GM18868 (cell line): ENCODE data around the gene VAPB.

Experiments used
- ATAC-seq: cut with Tn5 transposase; IDR thresholded peaks from one replicate; pipeline ENCODE4 v1.9.1; 2021; ENCODE audit warnings: mild to moderate bottlenecking, moderate library complexity; ENCODE audit not compliant: unreplicated experiment

Gene VAPB

DNA sequence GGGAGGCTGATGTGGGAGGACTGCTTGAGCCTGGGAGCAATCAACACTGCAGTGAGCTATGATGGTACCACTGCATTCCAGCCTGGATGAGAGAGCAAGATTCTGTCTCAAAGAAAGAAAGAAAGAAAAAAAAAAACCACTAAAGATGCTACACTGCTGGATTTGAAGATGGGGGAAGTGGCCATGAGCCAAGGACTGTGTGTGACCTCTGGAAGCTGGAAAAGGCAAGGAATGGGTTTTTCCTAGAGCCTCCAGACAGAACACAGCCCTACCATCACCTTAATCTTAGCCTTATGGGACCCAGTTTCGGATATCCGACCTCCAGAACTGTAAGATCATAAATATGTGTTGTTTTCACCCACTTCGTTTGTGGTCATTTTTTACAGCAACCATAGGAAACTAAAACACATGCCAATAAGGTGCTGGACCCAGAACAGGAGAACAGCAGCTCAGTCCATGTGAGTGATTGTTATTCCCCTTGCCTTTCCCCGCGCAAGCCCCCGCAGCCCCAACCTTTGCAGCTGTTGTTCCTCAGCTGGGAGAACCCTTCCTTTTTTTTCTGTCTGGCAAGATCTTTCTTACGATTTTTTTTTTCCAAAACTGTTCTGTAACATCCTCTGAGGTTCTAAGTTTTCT is 11.1 kb upstream of the VAPB start:
- ATAC-seq = no peak

GRCh38 chr20:58378704-58379103 is 10.3 kb upstream of the VAPB start:
- ATAC-seq = no peak

DNA sequence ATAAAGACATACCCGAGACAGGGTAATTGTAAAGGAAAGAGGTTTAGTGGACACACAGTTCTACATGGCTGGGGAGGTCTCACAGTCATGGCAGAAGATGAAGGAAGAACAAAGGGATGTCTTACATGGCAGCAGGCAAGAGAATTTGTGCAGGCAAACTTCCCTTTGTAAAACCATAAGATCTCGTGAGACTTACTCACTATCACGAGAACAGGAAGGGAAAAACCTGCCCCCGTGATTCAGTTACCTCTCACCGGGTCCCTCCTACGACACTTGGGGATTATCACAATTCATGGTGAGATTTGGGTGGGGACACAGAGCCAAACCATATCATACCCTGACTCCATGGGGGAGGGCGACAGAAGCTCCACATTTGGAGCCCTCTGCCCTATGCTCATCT is 7.4 kb upstream of the VAPB start:
- no peak for ATAC-seq

GRCh38 chr20:58382096-58382495 is 6.9 kb upstream of the VAPB start:
- no peak for ATAC-seq

- no peak for ATAC-seq
These were observed 4.2 kb upstream of the VAPB start for GRCh38 chr20:58384821-58385220.

GRCh38 chr20:58388028-58388601 is 914 bp upstream of the VAPB start:
- ATAC-seq = no peak

- peak; percentile 21 for ATAC-seq
These were observed 417 bp downstream of the VAPB start for GRCh38 chr20:58389324-58389967.

DNA sequence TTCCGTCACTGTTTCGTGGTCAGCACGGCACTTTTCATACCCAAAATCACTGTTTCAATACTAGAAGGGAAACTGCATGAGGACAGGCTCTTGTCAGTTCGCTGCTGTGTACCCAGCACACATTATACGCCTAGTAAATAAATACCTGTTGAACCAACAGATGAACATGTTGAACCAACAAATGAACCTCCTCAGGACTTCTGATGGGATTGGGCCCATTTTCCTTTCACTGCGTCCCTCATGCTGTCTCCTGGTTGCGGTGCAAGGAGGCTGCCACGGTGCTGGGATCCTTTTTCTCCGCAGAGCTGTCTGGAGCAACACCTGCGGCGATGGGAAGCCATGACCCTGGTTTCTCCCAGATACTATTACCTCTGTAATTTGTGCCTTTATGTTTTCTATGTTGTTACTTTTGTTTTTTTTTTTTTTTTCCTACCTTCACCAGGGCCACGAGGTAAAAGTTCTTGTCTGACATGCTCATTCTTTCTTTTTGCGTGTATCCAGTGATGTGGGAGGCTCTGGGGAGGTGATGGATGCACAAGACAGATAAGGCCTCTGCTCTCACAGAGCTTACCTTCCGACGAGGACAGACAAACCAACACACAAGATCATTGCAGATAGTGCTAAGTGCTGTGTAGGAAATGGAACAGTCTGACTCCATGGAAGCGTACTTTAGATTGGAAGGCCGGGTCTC is 1.1 kb downstream of the VAPB start:
- no peak for ATAC-seq

GRCh38 chr20:58390659-58391035 is 1.6 kb downstream of the VAPB start:
- ATAC-seq = no peak

DNA sequence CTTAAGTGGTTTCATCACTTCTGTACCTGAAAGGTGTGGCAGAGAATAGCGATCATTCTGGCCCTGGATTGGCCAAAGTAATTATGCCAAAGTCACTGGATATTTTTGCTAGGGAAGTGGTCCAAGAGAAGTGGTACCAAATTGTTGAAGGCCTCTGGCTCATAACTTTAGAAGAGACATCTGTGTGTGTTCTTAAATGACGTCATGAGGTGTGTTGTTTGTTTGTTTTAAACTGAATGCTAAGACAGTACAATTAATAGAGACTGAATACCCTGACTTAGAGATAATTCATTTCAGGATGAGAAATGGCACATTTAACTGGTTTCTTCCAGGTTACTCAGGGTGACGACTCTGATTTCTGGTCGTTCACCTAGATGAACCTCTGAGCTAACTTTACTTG is 3.3 kb downstream of the VAPB start:
- no peak for ATAC-seq

- no peak for ATAC-seq
These were observed 4.3 kb downstream of the VAPB start for GRCh38 chr20:58393299-58393698.

DNA sequence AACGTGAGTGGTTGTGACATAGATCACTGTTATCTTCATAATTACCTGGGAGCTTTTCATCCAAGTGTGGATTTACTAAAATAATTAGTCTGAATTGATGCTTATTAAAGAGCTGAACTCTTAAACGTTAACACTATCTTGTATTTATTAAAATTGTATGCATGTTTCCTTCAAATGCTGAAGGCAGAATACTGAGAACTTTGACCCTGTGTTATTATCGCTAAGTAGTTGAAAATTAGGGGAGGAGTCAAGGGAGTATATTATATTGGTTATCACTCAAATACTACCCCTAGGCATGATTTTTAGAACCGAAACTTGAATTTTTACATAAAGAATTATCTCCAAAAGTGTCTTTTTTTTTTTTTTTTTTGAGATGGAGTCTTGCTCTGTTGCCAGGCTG is 5.8 kb downstream of the VAPB start:
- no peak for ATAC-seq

DNA sequence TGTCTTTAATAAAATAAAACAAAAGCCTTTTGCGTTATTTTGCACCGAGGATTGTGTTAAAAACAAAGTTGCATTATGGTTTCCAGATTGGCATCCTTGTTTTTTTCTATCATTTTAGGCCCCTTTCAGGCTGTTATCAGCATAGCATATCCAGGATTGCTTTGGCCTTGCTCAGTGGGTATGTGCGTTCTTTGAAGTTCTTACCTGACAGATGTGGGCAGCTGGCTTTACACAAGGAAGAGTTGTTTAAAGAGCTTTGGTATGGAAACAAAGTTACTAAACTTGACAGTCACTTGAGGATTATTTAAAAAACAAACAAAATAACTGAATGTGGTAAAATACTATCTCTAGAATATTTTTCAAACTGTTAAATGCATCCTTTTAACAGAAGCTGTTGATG is 6.6 kb downstream of the VAPB start:
- no peak for ATAC-seq

DNA sequence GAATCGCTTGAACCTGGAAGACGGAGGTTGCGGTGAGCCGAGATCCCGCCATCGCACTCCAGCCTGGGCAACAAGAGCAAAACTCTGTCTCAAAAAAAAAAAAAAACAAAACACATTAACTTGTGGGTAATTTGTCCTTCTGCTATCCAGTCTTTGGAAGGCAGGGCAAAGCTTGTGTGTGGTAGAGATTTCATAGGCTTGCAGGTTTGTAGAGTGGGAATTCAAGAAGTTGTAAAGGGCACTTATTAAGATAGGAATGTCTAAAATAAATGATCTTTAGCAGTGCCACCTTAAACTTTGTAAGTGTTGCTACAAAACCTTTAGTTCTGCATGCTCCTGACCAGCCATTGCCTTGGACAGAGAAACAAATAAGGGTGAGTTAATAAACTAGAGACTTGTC is 8.4 kb downstream of the VAPB start:
- ATAC-seq = no peak

GRCh38 chr20:58398254-58398653 is 9.2 kb downstream of the VAPB start:
- no peak for ATAC-seq

GRCh38 chr20:58399926-58400325 is 10.9 kb downstream of the VAPB start:
- no peak for ATAC-seq

DNA sequence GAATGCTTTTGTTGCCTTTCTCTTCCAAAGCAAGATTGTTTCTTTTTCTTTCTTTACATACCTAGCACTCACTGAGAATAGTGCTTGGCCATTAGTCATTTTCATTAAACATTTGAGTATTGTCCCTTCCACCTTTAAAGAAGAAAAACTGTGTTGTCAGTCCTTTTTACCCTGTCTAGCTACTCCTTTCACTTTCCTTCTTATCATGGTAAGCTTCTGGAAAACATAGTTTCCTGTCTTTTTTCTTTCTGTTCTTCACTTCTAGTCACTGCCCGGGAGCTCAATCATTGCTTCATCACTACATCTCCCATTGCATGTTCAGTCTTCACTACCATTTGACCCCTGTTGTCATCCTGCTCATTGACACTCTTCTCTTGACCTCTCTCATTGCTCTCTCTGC is 12.1 kb downstream of the VAPB start:
- ATAC-seq = no peak

DNA sequence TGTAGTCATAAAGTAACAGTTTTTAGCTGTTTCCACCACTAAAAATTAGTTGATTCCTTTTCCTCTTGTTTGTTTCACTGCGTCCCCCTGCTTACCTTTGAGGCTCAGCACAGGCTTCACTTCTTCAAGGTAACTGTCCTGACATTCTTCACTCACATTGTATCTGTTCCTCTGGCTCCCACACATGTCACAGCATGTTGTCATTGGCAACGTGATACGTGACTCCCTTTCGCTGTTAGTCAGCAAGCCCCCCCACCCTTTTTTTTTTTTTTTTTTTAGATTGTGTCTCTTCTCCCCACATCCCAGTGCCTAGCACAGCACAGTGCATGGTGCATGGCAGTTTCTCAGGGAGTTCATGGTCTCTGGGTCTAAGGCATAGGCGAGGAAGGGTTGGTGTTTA is 13.3 kb downstream of the VAPB start:
- ATAC-seq = no peak

DNA sequence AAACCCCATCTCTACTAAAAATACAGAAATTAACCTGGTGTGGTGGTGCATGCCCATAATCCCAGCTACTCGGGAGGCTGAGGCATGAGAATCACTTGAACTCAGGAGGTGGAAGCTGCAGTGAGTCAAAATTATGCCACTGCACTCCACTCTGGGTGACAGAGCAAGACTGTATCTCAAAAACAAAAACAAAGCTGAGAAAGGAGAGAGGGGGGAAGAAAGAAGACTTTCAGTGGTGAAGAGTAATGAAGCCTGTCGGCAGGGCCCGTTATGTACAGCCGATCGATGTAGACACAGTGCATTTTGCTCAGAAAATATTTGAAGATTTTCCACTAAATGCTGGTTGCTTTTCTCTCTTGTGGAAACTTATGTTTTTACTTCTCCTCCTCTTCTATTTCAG is 13.8 kb downstream of the VAPB start:
- peak; percentile 88 for ATAC-seq

GRCh38 chr20:58403272-58403671 is 14.2 kb downstream of the VAPB start:
- ATAC-seq = peak; percentile 37

DNA sequence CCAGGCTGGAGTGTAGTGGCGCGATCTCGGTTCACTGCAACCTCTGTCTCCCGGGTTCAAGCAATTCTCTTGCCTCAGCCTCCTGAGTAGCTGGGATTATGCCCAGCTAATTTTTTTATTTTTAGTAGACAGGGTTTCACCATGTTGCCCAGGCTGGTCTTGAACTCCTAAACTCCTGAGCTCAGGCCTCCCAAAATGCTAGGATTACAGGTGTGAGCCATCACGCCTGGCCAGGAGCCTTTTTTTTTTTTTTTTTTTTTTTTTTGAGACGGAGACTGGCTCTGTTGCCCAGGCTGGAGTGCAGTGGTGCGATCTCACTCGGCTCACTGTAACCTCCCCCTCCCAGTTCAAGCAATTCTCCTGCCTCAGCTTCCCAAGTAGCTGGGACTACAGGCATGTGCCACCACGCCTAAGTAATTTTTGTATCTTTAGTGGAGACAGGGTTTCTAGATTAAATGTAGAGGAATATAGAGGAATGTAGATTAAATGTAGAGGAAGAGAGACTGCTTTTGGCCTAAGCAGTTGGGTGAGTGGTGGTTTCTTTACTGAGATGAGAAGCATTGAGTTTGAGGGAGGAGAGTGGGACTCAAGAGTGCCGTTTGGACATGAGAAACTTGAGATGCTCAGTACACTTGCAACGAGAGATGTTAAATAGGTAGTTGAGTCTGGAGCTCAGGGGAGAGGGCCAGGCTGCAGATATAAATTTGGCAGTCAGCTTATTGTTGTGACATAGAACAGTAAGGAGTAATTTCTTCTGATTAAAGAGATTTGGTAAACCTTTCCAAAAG is 16.7 kb downstream of the VAPB start:
- no peak for ATAC-seq
